ENCODE results near the gene SALL3.

Gene SALL3

GRCh38 chr18:78975292-78975691, 4.3 kb upstream of the SALL3 start:
- no peak overlapping the region for H3K4me3 ChIP-seq (ENCODE audit: low read depth, low read length)
- no peak for TF ChIP-seq CTCF (IDR thresholded peaks at IDR 0.05; ENCODE audit: control insufficient read depth, extremely low read depth, insufficient read depth)
- peak; percentile 43 for DNase-seq (ENCODE audit: low read depth)

GRCh38 chr18:78975699-78976335, 3.8 kb upstream of the SALL3 start:
- DNase-seq (ENCODE audit: low read depth), result no peak
- H3K4me3 ChIP-seq (ENCODE audit: low read depth, low read length), result no peak overlapping the region
- no peak for TF ChIP-seq CTCF (IDR thresholded peaks at IDR 0.05; ENCODE audit: control insufficient read depth, extremely low read depth, insufficient read depth)

- no peak for DNase-seq (ENCODE audit: low read depth)
- H3K4me3 ChIP-seq (ENCODE audit: low read depth, low read length), result no peak overlapping the region
- TF ChIP-seq CTCF (IDR thresholded peaks at IDR 0.05; ENCODE audit: control insufficient read depth, extremely low read depth, insufficient read depth), result no peak
These were observed 2.6 kb upstream of the SALL3 start for GRCh38 chr18:78976765-78977636.

GRCh38 chr18:78977637-78978348, 1.8 kb upstream of the SALL3 start:
- H3K4me3 ChIP-seq (ENCODE audit: low read depth, low read length), result no peak overlapping the region
- TF ChIP-seq CTCF (IDR thresholded peaks at IDR 0.05; ENCODE audit: control insufficient read depth, extremely low read depth, insufficient read depth), result no peak
- no peak for DNase-seq (ENCODE audit: low read depth)

- H3K4me3 ChIP-seq (ENCODE audit: low read depth, low read length), result no peak overlapping the region
- TF ChIP-seq CTCF (IDR thresholded peaks at IDR 0.05; ENCODE audit: control insufficient read depth, extremely low read depth, insufficient read depth), result no peak
- no peak for DNase-seq (ENCODE audit: low read depth)
These were observed 1.1 kb upstream of the SALL3 start for GRCh38 chr18:78978349-78979055.

GRCh38 chr18:78979056-78979729, 425 bp upstream of the SALL3 start:
- H3K4me3 ChIP-seq (ENCODE audit: low read depth, low read length), result no peak overlapping the region
- DNase-seq (ENCODE audit: low read depth), result no peak
- no peak for TF ChIP-seq CTCF (IDR thresholded peaks at IDR 0.05; ENCODE audit: control insufficient read depth, extremely low read depth, insufficient read depth)

All from LNCaP clone FGC (cell line).